Forelimb muscle (tissue), 1 donor: Measurements from ENCODE around the gene DUS1L. TPM values are rescaled to one million over a fixed set of nuclear protein-coding genes. Genes with fewer than 3 reads are reported as not detected.

ENCODE experiments used
- DNase-seq: peaks from one replicate; pipeline ENCODE4 v3.0.0-alpha.2; 2013; ENCODE audit warnings: low read depth
- polyA plus RNA-seq: library from polyadenylated mRNA; unstranded; fragments of 120-200 nt; gene quantifications from one replicate; pipeline ENCODE4 v1.2.1, GENCODE V29; 2013; ENCODE audit not compliant: insufficient read length

DUS1L gene
- polyA plus RNA-seq, 1 donor: 60.1 TPM

- DNase-seq: no peak
These were observed 10.3 kb downstream of the DUS1L start for GRCh38 chr17:82055023-82055964.

DNA sequence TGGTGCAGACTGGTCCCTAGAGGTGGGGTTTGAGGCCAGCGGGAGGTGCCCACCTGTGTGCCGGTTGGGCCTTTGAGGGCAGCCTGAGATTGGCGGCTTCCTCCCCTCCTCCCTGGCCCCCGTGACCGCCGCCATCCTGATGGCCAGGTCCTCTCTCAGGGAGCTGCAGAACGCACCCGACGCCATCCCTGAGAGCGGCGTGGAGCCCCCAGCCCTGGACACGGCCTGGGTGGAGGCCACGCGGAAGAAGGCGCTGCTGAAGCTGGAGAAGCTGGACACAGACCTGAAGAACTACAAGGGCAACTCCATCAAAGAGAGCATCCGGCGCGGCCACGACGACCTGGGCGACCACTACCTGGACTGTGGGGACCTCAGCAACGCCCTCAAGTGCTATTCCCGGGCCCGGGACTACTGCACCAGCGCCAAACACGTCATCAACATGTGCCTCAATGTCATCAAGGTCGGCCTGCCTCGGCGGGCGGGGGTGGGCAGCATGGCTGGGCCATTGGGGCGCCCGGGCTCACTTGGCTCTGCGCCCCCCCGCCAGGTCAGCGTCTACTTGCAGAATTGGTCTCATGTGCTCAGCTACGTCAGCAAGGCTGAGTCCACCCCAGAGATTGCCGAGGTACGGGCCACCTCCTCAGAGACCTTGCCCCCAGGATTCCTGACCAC lies 11.1 kb downstream of the DUS1L start:
- DNase-seq: no peak

DNA sequence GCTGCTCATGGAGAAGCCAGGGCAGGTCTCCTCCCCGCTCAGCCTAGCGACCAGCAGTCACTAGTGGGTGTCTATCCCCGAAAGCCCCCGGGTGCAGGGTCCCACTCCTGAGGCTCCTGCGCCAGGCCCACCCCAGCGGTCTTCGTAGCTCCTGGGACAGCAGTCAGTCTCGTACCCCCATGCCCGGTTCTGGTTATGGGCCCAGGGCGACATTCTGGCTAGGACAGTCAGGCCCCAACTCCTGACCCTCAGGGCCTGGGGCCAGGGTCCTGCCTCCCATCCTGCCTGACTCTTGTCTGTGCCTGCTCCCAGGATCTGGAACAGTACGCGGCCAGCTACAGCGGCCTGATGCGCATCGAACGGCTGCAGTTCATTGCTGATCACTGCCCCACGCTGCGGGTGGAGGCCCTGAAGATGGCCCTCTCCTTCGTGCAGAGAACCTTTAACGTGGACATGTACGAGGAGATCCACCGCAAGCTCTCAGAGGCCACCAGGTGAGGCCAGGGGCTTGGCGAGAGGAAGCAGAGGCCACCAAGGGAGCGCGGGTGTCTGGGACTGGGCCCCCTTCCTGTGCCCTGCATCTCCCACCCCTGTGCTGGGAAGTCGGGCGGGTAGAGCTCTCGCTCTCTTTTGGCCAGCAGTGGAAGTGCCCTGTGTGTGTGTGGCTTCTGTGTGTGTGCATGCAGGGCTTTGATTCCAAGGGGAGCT lies 11.9 kb downstream of the DUS1L start:
- no peak for DNase-seq

DNA sequence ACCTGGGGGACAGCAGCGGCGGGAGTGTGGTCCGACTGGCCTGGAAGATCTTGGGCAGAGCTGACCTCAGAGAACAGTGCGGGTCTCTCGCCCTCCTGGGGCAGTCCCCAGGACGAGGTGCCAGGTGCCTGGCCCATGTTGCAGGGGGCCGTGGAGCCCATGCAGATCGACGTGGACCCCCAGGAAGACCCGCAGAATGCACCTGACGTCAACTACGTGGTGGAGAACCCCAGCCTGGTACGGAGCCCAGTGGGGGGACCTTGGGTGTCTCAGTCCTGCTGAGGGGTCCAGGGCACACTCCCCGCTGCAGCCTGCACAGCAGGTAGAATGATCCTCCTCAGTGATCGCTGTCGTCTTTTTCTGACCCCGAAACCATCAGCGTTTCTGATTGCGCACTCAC lies 12.5 kb downstream of the DUS1L start:
- no peak for DNase-seq

GRCh38 chr17:82052638-82053059 lies 13.0 kb downstream of the DUS1L start:
- DNase-seq: no peak

GRCh38 chr17:82051776-82052637 lies 13.6 kb downstream of the DUS1L start, which contains the start of the genes GPS1 and RFNG:
Gene GPS1, plus strand, starts transcription at chr17:82051898. Its CDS starts 34 bp downstream, at chr17:82051932.
Gene RFNG, minus strand, starts transcription at chr17:82051811. Its CDS starts 45 bp downstream, at chr17:82051766.
- no peak for DNase-seq

DNA sequence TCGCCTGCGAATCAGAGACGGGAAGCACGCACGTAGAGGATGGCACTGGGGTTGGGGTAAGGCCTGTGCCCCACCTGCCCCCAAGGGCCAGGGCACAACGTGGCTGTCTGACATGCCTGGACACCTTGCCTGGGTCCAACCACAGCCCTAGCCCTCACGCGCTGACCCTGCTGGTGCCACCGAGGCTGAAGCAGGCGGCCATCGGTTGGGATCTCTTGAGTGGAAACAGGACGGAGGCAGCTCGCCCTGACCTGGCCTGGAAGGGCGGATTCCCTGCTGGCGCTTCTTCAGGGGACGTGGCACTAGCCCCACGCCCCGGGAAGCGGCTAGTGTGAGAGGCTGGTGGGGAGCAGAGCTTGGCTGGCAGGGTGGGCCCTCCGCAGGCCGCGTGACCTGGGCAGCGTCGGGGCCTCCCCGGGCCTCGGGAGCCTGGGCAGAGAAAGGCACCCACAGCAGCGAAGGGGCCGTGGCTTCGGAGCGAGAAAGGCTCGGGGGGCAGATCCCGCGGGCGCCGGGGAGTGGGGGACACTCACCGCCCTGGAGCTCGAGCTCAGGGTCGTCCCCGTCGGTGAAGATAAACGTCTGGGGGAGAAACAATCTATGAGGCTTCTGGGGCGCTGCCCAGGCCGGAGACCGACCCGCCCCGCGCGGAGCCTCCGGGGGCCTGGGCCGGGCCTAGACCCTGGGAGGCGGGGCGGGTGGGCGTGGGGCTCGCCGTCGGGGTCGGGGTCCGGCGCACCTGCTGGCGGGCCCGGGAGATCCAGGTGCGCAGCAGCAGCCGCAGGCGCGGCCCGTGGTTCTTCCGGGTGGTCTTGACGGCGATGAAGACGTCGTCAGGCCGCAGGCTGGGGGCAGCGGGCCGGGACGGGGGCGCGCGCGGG lies 14.6 kb downstream of the DUS1L start:
- DNase-seq: no peak

DNA sequence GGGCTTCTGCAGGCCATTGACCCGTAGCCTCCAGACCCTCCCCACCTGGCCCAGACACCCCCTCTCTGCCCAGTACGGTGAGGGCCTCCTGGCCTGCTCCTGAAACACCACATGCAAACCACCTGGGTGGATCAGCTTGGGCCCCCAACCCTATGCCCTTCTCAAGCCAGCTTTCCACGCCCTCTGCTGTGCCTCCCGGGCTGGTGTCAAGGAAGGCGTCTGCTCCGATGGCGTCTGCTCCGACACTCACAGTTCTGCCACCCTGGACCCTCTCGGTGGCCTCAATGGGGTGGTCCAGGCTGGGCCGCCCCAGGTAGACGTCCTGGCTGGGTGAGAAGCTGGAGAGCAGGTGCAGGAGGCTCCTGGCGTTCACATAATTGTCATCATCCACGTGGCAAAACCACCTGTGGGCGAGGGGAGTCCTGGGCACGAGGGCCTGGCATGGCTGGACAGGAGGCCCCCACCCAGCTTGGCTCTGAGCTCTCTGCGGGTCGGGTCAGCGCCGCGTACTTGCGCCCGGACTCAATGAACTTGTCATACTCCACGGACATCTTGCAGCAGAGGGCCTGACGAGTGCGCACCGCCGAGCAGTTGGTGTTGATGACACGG lies 15.3 kb downstream of the DUS1L start:
- no peak for DNase-seq

- DNase-seq: no peak
These were observed 16.1 kb downstream of the DUS1L start for GRCh38 chr17:82049521-82049971.

DNA sequence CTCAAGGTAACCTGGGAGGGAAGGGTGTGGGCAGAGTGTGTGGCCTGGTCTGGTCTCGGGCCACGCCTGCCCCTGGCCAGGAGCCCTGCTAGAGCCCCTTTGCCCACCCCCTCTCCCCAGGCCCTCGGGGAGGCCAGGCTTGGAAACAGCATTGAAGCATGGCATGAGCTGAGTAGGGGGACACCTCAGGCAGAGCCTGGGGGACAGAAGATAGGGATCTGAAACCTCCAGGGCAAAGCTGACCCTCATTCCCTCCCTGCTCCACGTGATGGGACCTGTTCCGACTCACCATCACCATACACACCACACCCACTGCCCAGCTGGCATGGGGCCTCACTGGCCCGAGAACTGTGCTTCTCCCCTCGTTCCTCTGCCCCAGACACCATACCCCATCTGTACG lies 16.5 kb downstream of the DUS1L start:
- DNase-seq: no peak

DNA sequence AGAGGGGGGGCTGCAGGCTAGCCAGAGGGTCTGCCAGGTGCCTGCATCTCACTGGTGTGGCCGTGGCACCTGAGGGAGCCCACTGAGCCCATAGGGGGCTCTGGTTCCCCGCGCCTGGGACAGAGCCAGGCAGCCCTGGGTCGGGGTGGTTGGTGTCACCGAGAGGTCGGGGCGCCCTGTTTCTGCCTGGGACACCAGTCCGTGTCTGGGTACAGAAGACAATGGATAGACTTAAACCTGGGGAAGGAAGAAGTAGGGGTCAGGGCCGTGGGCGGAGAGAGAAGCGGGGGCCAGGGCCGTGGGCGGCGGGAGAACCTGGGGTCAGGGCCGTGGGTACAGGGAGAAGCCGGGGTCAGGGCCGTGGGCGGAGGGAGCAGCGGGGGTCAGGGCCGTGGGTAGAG lies 17.0 kb downstream of the DUS1L start:
- DNase-seq: no peak

GRCh38 chr17:82047914-82048570 lies 17.6 kb downstream of the DUS1L start:
- DNase-seq: no peak

DNA sequence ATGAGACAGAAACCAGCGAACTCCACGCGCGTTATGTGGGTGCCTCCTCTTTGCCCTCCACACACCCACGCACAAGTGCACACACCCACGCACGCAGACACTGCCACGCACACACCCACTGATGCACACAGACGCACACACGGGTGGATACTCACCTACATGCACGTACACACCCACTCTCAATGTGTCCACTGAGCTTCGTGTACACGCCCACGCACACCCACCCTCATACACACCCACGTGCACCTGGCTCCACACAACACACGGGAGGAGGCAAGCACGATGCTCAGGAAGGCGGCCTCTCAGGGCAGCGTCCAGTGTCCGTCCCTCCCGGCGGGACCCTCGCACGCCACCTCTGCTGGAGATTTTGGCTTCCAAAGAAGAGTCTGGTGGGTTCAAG lies 18.2 kb downstream of the DUS1L start:
- no peak for DNase-seq

GRCh38 chr17:82046903-82047302 lies 18.7 kb downstream of the DUS1L start:
- no peak for DNase-seq

GRCh38 chr17:82045936-82046484 lies 19.6 kb downstream of the DUS1L start:
- DNase-seq: no peak

GRCh38 chr17:82043507-82043906 lies 22.1 kb downstream of the DUS1L start:
- DNase-seq: no peak

DNA sequence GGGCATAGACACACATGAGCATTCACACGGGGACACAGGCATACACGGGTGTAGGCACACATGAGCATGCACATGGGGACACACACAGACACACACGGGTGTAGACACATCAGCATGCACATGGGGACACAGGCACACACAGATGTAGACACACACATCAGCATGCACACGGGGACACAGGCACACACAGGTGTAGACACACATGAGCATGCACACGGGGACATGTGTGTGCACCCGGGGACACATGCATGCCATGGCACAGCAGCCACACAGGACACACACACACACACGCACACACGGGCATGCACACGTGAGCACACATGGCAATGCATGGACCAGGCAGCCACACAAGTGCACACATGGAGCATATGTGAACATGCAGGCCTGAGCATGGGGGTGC lies 23.0 kb downstream of the DUS1L start:
- no peak for DNase-seq

DNA sequence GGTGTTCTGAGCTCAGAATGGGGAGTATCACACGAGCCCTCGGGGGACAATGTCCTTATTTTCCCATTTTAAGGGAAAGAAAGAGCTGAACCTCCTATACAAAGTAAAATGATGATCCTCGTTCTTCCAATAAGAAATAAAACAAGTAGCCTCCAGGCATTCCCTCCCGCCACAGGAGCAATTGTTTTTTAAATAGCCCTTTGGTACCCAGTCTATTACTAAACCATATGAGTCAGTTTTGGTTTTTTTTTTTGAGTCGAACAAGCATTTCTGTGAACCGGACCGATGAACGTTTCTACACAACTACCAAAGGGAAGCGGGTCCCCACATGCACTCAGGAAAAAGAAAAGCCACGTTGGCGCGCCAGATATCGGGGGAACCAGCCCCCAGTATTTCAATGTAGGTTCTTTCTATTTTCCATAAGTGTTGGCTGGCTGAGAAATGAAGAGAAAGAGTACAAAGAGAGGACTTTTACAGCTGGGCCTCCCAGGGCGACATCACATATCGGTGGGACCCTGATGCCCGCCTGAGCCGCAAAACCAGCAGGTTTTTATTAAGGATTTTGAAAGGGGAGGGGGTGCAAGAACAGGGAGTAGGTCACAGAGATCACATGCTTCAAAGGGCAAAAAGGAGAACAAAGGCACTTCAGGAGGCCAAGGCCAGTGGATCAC lies 24.3 kb downstream of the DUS1L start:
- DNase-seq: no peak
